Mesothelial cell of epicardium (in vitro differentiated cells): ENCODE data around the gene ABHD1. TPM values are rescaled to one million over a fixed set of nuclear protein-coding genes. Genes with fewer than 3 reads are reported as not detected.
"Not testable (repeated sequence)": the region's sequence is repeated elsewhere in the genome, so short reads cannot be mapped to it uniquely, and the experiment has no call there.

Source experiments
- DNase-seq, 2 experiments: peaks; one replicate each; pipeline ENCODE4 v3.0.0; 2021; ENCODE audit warnings: low spot score in 2 of 2; ENCODE audit not compliant: unreplicated experiment in 2 of 2
- H3K27ac Mint-ChIP-seq: 2 replicates; pipeline ENCODE4 v1.8.0; 2021; ENCODE audit warnings: mixed read lengths
- H3K27me3 Mint-ChIP-seq: 2 replicates; pipeline ENCODE4 v1.8.0; 2021; ENCODE audit warnings: low read depth, mixed read lengths
- H3K36me3 Mint-ChIP-seq: 2 replicates; pipeline ENCODE4 v1.8.0; 2021; ENCODE audit warnings: mixed read lengths
- H3K4me1 Mint-ChIP-seq: 2 replicates; pipeline ENCODE4 v1.8.0; 2021; ENCODE audit warnings: mixed read lengths
- H3K4me3 Mint-ChIP-seq: 2 replicates; pipeline ENCODE4 v1.8.0; 2021; ENCODE audit warnings: mild to moderate bottlenecking, moderate library complexity, mixed read lengths
- H3K9me3 Mint-ChIP-seq: 2 replicates; pipeline ENCODE4 v1.8.0; 2021; ENCODE audit warnings: mixed read lengths
- CTCF ChIP-seq: fragments of 200-600 bp; sonication (generic); IDR thresholded peaks from one replicate; pipeline ENCODE4 v1.5.0; 2021; ENCODE audit warnings: antibody characterized with exemption; ENCODE audit not compliant: unreplicated experiment
- total RNA-seq: library from RNA; stranded (reverse); gene quantifications from 3 replicates; pipeline ENCODE4 v1.2.1, GENCODE V29; 2021

The ABHD1 gene
- total RNA-seq, 1 donor from 2014 or later = 1.5 TPM

DNA sequence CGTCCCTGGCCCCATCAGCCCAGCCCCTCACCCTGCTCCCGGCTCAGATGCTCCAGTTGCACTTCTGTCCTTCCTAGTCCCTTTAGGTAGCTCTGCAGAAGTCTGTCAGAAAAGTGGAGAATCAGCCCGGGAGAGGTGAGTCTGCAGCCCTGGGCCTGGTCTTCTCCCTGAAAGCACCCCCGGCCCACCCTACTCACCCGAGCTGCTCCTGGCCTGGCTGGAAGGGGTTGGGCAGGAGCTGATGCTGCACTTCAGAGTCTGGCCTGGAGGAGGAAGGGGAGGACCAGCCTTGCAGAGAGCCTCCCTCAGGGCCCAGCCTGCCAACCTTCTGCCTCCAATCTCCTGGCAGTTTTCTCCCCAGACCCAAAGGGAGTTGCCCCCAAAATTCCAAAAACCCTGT, 21.3 kb upstream of the ABHD1 start:
- no peak overlapping the region for H3K27ac Mint-ChIP-seq
- no peak for DNase-seq
- H3K27me3 Mint-ChIP-seq = peaks cover 13% of the 10 kb centered on the region
- H3K9me3 Mint-ChIP-seq = no peaks in the 10 kb centered on the region
- H3K4me1 Mint-ChIP-seq = no peaks in the 10 kb centered on the region
- no peaks in the 10 kb centered on the region for H3K36me3 Mint-ChIP-seq
- H3K4me3 Mint-ChIP-seq = no peak overlapping the region
- no peak for TF ChIP-seq CTCF

DNA sequence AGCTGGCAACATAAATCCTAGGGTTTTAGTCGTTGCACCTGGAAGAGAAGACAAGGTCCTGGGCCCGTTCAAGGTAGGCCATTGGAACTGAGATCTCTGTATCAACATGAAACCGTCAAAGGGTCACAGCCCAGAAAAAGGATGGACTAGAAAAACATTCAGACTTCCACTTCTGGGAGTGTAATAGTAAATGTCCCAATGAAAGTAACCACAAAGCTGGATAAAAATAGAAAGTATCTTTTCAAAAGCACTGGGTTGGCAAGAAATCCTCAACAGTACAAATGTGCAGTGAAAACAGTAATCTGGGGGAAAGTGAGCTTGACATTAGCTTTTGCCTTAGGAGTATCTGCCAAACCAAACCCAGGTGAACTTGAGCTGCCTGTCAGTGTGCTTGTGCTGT, 17.6 kb upstream of the ABHD1 start:
- Mint-ChIP-seq H3K27me3 (peaks cover 17% of the 10 kb centered on the region), H3K27ac (no peak overlapping the region), H3K4me3 (no peak overlapping the region), H3K4me1 (no peaks in the 10 kb centered on the region), H3K36me3 (no peaks in the 10 kb centered on the region), H3K9me3 (no peaks in the 10 kb centered on the region)
- no peak for DNase-seq
- TF ChIP-seq CTCF = no peak

- TF ChIP-seq CTCF = no peak
- H3K4me1 Mint-ChIP-seq = no peaks in the 10 kb centered on the region
- H3K27ac Mint-ChIP-seq = no peak overlapping the region
- peaks cover 21% of the 10 kb centered on the region for H3K27me3 Mint-ChIP-seq
- DNase-seq = no peak
- H3K9me3 Mint-ChIP-seq = no peaks in the 10 kb centered on the region
- no peak overlapping the region for H3K4me3 Mint-ChIP-seq
- no peaks in the 10 kb centered on the region for H3K36me3 Mint-ChIP-seq
Measured at GRCh38 chr2:27108221-27108620, 15.4 kb upstream of the ABHD1 start.

DNA sequence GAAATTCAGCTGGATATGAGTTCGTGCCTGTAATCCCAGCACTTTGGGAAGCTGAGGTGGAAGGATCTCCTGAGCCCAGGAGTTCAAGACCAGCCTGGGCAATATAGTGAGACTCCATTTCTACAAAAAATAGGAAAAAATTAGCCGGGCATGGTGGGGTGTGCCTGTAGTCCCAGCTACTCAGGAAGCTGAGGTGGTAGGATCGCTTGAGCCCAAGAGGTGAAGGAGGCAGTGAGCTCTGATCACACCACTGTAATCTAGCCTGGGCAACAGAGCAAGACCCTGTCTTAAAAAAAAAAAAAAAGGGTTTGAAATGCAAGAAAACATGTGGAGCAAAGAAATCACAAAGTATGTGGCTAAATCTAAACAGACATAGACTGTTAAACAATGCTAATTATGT, 14.5 kb upstream of the ABHD1 start:
- H3K27ac Mint-ChIP-seq = no peak overlapping the region
- DNase-seq = no peak
- H3K4me3 Mint-ChIP-seq = no peak overlapping the region
- peaks cover 25% of the 10 kb centered on the region for H3K27me3 Mint-ChIP-seq
- TF ChIP-seq CTCF = no peak
- H3K36me3 Mint-ChIP-seq = no peaks in the 10 kb centered on the region
- no peaks in the 10 kb centered on the region for H3K4me1 Mint-ChIP-seq
- no peaks in the 10 kb centered on the region for H3K9me3 Mint-ChIP-seq

GRCh38 chr2:27110603-27111352, 12.8 kb upstream of the ABHD1 start:
- H3K27ac Mint-ChIP-seq, H3K4me1 Mint-ChIP-seq, H3K36me3 Mint-ChIP-seq, H3K4me3 Mint-ChIP-seq, DNase-seq, H3K9me3 Mint-ChIP-seq: not testable (repeated sequence)
- H3K27me3 Mint-ChIP-seq = peaks cover 35% of the 10 kb centered on the region

- peaks cover 39% of the 10 kb centered on the region for H3K27me3 Mint-ChIP-seq
- not testable (repeated sequence) for H3K4me1 Mint-ChIP-seq, H3K9me3 Mint-ChIP-seq, H3K27ac Mint-ChIP-seq, H3K36me3 Mint-ChIP-seq, DNase-seq, H3K4me3 Mint-ChIP-seq
Measured at GRCh38 chr2:27111392-27112078, 12.1 kb upstream of the ABHD1 start.
